DMS 273 (cell line): ENCODE measurements around the gene ZNF516.

Source experiments
- DNase-seq: peaks from one replicate; lab custom pipeline; 2025; ENCODE audit not compliant: unreplicated experiment; lab: John Stamatoyannopoulos, UW

The ZNF516 gene

DNA sequence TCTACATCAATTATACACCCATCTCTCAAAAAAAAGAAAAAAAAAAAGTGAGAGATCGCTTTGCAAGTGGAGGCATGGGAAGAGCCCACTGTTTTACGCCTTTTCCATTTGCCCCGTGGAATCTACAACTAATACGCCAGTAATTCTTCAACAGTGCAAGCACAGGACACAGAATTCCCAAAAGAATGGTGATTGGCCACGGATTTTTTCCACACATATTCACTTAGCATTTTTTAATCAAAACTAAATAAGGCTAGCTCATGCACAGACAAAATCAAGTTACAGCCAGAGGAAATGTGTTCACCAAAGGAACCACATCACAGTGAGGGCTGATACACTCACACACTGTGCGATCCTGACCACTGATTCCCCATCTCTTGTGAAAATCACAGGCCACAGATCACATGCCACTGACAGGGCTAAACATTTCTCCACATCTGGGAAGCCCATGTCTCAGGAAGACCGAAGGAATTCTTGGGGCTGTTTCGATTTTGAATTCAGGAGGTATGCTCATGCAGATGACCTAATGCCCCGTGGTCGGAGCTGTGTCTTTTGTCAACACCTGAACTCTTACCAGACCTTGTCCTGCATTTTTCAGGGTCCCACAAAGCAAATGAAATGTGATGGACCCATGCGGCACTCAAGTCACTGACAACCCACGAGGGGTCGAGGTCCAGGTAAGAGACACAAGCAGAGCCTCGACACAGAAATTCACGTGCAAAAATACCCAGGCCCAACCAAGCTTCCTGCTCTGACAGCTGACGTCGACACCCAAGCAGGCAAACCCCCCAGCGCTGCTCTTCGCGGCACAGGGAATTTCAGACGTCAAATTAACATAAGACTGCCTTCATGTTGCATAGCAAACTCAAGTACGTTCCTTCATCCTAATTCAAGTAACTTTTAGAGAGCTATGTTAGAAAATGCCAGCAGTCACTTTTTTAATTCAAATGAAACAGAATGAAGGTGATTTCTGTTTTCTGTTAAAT is 69.6 kb downstream of the ZNF516 start:
- DNase-seq = no peak

- DNase-seq = no peak
These were observed 72.2 kb downstream of the ZNF516 start for GRCh38 chr18:76422838-76423237.

GRCh38 chr18:76422121-76422520 is 72.9 kb downstream of the ZNF516 start:
- DNase-seq = no peak

DNA sequence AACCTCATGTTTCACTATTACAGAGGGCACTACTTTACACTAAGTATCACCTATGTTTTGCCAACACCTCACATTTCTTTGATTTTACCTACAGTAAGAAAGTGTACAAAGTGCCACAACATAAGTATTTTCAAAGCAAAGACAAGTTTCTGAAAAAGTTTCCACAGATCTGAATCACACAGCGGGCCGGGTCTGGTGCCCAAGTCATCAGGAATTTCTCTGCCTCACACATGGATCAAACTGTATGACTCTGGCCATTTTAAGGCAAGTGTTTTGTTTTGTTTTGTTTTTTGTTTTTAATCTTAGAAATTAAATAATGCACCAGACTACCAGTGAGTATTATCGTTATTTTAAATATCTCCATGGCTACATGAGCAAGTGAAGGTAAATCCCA is 73.4 kb downstream of the ZNF516 start:
- DNase-seq = no peak

GRCh38 chr18:76420898-76421684 is 74.0 kb downstream of the ZNF516 start:
- no peak for DNase-seq

- no peak for DNase-seq
These were observed 75.2 kb downstream of the ZNF516 start for GRCh38 chr18:76419811-76420210.

DNA sequence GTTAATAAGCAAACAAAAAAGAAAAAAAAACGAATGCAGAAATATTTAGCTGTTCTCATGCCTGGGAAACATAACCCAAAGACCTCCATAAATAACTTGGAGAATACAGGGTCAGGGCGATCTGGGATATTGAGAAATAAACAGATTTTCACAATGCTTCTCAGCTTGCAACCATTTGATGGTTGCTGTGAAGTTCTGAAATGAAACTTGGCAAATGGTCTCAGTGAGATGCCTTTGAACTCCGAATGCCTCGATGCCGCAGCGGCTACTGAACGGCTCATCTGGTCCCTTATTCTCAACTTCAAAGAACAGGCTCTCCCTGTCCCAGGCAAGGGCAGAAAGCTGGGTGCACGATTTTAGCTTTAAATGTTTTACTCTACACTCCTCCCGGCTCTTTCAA is 78.1 kb downstream of the ZNF516 start:
- DNase-seq = no peak

DNA sequence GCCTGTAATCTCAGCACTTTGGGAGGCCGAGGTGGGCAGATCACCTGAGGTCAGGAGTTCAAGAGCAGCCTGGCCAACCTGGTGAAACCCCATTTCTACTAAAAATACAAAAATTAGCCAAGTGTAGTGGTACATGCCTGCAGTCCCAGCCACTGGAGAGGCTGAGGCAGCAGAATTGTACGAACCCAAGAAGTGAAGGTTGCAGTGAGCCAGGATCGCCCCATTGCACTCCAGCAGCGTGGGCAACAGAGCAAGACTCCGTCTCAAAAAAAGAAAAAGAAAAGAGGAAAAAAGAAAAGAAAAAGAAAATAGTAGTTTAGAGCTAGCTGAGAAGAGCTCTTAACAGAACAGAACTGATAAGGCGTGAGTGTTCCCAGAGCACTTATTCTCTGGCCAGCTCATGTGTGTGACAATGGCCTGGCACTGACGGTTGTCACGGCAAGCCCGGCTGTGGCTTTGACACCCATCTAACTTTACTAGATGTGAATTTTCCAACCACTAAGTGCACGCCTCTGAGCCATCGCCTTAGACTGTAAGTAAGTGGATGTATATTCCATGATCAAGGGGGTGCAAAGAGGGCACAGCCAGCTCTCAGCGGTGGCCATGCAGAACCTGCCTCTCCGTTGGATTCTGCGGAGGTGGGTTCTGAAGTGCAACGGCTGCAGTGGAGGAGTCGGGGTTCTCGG is 80.0 kb downstream of the ZNF516 start:
- DNase-seq = no peak

DNA sequence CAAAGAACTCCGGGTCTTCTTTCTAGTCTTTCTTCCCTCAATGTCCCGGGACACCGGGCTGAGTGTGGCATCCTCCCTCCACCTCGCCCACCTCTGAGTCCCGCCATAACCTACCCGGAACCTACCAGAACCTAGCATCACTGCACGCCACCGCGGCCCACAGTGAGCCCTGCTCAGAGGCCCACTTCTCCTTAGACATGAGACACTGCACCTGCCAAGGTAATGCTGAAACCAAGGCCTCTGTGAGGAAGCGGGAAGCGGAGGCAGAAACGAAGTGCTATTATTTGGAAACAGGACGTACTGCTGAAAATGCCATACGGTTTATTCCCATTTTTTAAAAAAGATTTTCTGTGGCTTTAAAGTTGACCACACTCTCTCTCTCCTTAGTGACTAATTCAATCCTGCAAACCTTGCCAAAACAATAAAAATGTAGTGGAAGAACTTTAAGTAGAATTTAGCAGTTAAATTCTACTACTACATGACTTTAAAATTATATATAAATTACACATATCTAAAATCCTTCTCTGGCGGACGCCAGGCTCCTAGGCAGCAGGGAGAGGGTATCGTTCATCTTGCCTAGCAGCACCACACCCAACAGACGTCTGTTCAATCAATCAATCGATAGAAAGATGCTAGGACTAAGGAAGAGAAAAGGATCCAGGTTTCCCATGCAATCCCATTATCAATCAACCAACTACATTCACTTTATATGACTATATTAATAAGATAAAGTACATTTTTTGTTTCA is 82.0 kb downstream of the ZNF516 start:
- no peak for DNase-seq

- DNase-seq = no peak
These were observed 82.8 kb downstream of the ZNF516 start for GRCh38 chr18:76412010-76412817.

- DNase-seq = no peak
These were observed 84.2 kb downstream of the ZNF516 start for GRCh38 chr18:76410660-76411417.

DNA sequence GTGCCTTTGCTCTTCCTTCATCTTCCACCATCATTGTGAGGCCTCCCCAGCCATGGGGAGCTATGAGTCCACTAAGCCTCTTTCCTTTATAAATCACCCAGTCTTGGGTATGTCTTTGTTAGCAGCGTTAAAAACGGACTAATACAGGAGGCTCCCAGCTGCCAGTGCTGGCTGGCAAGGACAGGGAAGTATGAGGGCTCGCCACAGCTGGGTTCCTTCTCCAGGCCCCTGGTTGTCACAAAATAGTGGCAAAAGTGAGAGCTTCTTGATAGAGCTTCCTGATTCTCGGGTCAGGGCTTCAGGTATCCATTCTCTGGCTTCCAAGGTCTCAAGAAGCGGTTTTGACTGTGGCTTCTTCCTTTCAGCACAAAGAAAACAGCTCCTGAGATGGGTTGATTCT is 85.0 kb downstream of the ZNF516 start:
- DNase-seq = no peak

DNA sequence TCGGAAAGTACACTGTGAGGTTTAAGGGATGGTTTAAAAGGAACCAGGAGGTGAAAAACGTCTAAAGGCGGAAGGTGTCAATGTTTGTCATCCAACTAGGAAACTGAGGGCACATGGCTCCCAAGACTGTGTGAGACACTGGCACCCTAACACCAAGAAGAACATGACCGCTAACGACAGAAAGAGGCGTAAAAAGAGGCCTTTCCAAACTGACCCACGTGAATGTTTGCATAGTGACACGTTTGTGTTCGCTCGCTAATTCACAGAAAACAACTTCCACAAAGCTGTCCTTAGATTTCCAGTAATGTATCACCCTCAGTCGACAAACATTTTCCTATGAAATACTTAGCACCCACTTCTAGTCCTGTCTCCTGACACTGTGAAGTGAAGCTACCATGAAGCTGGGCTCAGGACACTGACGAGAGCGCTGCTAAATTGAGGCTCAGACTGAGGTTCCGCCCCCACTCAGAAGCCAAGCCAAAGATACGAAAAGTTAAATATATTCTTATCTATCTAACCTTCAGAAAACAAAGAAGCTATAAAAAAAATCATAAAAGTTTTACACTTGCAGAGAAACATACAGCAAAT is 86.5 kb downstream of the ZNF516 start:
- DNase-seq = no peak

- DNase-seq = no peak
These were observed 87.4 kb downstream of the ZNF516 start for GRCh38 chr18:76407681-76408080.

DNA sequence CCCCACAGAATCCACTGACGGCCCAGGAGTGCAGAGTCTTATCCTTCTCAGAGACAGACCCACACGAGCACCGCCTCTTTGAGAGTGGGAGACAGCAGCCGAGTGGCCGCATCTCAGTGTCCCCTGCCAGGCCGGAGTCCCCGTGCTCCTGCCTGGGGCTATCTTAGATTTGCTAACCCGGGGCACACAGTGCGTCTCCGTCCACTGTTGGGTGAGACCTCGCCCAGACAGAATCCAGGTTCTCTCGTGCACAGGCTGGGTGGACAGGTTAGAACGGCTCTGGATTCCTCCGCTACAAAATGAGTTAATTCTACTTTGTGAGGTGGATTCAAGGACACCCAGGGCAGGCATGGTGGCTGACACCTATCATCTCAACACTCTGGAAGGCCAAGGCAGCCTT is 88.3 kb downstream of the ZNF516 start:
- no peak for DNase-seq

DNA sequence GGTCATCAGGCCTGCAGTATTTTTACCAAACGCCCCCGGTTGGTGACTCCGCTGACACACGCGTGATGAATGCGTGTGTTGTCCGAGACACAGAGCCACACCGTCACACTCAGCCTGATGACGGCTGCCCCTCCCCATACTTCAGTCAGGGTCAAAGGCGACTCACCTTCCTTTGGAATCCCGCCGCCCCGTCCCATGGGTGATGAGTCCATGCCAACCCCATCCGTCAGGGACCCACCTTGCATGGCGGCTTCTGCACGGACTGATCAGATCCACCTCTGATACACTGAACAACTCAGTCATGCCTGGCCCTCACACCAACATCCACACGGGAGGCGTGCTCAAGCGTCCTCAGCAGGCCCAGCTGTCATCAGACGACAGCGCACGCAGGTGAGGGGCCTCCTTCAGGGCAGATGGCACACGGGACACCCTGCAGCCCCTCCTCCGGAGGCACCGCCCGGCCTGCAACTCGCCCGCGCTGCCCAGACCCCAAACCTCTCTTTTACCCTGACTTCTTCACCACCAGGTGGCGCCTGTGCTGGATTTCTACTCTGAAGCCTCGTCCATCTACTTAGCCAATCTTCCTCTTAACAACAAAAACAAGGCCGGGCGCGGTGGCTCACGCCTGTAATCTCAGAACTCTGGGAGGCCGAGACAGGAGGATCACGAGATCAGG is 89.2 kb downstream of the ZNF516 start:
- peak; percentile 71 for DNase-seq

DNA sequence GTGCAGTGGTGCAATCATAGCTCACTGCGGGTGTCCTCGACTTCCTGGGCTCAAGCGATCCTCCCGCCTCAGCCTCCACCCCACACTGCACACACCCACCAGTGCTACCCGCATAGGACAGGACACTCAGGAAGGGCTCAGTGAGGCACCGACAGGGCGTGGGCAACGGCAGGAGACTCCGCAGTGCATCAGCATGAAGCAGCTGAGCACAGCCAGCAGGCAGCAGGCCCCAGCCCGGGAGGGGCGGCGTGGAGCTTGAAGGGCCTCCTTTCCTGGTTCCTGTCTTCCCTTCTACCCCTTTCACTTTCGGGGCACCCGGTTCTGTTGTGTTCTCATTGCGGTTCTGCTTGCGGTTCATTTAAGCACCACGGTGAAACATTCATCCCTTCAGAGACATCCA is 89.8 kb downstream of the ZNF516 start:
- no peak for DNase-seq

DNA sequence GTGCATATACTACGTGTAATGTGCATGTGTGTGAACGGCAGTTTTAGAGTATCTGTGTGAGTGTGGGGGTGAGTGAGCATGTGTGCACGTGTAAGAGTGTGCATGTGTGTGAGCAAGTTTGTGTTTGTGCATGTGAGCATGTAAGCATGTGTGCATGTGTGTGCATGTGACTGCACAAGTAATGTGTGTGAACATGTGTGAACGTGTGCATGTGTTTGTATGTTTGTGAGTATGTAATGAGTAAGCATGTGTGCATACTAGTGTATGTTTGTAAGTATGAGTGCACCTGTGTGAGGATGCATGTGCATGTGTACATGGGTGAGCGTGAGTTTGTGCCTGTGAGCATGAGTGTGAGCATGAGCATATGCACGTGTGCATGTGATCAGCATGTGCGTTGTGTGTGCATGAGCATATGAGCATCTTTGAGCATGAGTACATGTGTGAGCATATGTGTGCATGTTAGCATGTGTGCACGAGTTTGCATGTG is 90.7 kb downstream of the ZNF516 start:
- DNase-seq = no peak
